Left lobe of liver (tissue), 2 donors: Measurements from ENCODE around the gene SIN3B. TPM values are rescaled to one million over a fixed set of nuclear protein-coding genes. Genes with fewer than 3 reads are reported as not detected.
A peak's percentile ranks its signal among the peaks of the same experiment; 100 is the strongest.

Experiments used
- ATAC-seq: fragments of 200-7000 bp; cut with Tn5 transposase; one replicate; pipeline ENCODE4 v1.9.1; 2020; ENCODE audit warnings: mild to moderate bottlenecking, moderate library complexity
- DNase-seq: peaks from one replicate; pipeline ENCODE4 v3.0.0-alpha.2; 2020; ENCODE audit warnings: low spot score
- total RNA-seq: library from RNA; stranded (reverse); gene quantifications from one replicate; pipeline ENCODE4 v1.2.1, GENCODE V29; 2021
- donor health status: DM: no; HTN: no; CAD: no; lungs with moderate emphysema.
- donor health status: DM: no; HTN: yes; CAD: no.

Gene SIN3B
- total RNA-seq, 1 donor from 2014 or later = 15.0 TPM

DNA sequence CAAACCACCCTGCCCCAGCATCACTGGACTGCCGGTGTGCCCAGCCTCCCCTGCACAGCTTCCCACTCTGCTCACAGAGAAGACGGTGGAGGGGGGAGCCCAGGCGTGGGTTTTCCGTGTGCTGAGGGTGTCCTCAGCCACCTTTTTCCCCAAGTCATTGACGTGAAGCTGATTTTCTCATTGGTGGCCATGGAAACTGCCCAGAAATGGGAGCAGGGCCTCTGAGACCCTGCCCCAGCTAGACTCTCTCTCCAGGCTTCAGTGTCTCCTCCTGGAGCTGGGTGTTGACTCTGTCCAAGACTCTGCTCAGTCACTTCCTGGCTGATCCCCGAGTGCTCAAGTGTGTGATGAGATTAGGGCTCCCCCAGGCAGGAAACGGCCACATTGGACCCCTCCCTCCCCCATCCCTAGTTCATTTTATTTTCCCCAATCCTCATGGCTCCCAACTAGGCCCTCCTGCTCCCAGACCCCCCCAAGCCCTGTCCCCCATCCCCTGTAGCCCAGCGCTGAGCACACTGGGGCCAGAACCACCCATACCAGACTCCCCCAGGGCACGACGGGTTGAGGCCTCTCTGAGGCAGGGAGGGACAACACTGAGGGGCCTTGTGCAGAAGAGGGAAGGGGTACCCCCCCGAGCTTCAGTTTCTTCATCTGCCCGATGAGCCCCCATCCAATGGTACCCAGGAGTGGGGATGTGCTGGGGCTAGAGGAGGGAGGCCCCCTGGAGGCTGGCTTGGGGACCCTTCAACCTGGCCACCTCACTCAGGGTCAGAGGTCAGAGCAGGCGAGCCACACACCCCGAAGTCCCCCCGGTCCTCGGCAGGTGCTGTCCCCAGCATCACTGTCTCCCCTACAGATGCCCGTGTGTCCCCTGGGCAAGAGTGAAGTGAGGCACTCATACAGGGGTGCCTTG lies 58.4 kb downstream of the SIN3B start:
- DNase-seq (no peak), ATAC-seq (peak; percentile 20)

- no peak for DNase-seq
- ATAC-seq = peak; percentile 40
Observed at GRCh38 chr19:16888629-16889365, 59.6 kb downstream of the SIN3B start, which contains the start of gene F2RL3. Gene F2RL3, plus strand, starts transcription at chr19:16888999. Its CDS starts 191 bp downstream, at chr19:16889190.

DNA sequence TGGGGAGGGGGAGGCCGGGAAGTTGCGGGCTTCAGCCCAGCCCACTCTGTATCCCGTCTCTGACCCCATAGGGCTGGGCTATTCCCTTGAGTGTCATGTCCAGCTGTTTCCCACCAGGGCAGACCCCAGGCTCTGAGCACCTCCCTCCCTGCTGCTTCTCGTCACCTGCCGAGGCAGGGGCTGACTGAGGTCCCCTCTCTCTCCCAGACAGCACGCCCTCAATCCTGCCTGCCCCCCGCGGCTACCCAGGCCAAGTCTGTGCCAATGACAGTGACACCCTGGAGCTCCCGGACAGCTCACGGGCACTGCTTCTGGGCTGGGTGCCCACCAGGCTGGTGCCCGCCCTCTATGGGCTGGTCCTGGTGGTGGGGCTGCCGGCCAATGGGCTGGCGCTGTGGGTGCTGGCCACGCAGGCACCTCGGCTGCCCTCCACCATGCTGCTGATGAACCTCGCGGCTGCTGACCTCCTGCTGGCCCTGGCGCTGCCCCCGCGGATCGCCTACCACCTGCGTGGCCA lies 60.2 kb downstream of the SIN3B start:
- no peak for ATAC-seq
- DNase-seq = no peak

DNA sequence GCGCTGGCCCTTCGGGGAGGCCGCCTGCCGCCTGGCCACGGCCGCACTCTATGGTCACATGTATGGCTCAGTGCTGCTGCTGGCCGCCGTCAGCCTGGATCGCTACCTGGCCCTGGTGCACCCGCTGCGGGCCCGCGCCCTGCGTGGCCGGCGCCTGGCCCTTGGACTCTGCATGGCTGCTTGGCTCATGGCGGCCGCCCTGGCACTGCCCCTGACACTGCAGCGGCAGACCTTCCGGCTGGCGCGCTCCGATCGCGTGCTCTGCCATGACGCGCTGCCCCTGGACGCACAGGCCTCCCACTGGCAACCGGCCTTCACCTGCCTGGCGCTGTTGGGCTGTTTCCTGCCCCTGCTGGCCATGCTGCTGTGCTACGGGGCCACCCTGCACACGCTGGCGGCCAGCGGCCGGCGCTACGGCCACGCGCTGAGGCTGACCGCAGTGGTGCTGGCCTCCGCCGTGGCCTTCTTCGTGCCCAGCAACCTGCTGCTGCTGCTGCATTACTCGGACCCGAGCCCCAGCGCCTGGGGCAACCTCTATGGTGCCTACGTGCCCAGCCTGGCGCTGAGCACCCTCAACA lies 60.8 kb downstream of the SIN3B start:
- ATAC-seq (no peak), DNase-seq (no peak)

DNA sequence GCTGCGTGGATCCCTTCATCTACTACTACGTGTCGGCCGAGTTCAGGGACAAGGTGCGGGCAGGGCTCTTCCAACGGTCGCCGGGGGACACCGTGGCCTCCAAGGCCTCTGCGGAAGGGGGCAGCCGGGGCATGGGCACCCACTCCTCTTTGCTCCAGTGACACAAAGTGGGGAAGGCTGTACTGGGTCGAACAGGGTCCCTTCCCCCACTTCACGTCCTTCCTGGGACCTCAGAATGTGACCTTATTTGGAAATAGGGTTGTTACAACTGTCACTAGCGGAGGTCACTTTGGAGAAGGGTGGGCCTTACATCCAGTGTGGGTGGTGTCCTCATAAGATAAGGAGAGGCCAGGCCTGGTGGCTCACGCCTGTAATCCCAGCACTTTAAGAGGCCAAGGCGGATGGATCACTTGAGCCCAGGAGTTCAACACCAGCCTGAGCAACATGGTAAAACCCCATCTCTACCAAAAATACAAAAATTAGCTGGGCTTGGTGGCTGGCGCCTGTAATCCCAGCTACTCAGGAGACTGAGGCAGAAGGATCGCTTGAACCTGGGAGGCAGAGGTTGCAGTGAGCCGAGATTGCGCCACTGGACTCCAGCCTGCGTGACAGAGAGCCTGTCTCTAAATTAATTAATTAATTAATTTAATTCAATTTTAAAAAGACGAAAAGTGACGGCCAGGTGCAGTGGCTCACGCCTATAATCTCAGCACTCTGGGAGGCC lies 61.4 kb downstream of the SIN3B start:
- no peak for ATAC-seq

DNA sequence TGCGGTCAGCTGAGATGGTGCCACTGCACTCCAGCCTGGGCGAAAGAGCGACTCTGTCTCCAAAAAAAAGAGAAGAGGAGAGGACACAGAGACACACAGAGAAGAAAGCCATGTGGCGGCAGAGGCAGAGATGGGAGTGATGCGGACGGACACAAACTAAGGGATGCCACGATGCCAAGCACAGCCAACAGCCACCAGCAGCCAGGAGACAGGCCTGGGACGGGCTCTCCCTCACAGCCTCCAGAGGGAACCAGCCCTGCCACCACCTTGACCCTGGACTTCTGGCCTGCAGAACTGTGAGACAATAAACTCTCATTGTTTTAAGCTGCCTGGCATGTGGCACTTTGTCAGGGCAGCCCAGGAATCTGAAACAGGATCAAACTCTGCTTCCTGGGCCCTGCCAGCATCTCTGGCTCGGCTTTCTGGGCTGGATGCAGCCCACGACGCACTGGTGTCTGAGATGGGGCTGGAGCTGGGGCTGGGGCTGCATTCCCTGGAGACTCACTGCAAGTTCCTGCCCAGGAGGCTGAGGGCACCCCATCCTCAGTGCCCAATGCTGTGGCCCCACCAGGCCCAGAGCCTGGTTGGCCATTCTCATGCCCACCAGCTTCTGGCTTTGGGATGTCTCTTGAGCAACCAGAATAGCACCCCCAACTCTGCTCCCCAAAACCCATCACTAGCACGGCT lies 62.6 kb downstream of the SIN3B start:
- ATAC-seq (no peak), DNase-seq (no peak)

More for the DNA sequence above, 61.4 kb downstream of the SIN3B start:
- no peak for DNase-seq

- no peak for DNase-seq
- no peak for ATAC-seq
Observed at GRCh38 chr19:16892436-16892835, 63.2 kb downstream of the SIN3B start.

- no peak for ATAC-seq
- no peak for DNase-seq
Observed at GRCh38 chr19:16892868-16893685, 63.9 kb downstream of the SIN3B start.

DNA sequence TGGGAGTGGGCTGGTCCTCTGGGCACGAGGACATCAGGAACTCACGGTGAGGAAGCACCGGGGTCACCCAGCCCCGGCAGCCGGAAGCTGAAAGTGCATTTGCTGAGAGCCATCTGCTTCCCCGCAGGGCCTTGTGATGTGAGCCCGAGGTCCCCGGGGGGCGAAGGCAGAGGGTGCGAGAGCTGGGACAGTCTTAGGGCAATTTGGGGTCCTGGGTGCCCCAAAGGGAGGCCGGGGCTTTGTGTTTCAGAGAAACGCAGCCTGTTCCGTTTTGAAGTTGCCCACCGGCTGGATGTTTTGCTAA lies 64.4 kb downstream of the SIN3B start:
- DNase-seq = no peak
- ATAC-seq = no peak

DNA sequence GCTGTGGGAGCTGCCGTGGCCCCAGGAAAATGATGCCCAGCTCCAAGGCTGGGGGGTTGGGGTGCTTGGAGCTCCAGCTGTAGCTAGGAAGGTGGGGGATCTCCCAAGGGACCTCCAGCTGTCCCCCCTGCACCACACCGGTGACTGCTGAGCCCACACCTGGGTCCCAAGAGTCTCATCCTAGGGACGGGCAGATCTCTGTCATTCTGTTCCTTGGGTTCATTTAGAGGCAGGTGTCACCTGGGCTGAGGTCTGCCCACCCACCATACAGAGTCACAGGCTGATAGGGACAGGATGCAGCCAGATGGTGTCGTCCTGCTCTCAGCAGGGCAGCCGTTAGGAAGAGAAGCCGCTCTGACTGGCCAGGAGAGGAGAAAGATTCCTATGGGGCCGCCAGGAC lies 64.9 kb downstream of the SIN3B start:
- DNase-seq (no peak), ATAC-seq (no peak)

DNA sequence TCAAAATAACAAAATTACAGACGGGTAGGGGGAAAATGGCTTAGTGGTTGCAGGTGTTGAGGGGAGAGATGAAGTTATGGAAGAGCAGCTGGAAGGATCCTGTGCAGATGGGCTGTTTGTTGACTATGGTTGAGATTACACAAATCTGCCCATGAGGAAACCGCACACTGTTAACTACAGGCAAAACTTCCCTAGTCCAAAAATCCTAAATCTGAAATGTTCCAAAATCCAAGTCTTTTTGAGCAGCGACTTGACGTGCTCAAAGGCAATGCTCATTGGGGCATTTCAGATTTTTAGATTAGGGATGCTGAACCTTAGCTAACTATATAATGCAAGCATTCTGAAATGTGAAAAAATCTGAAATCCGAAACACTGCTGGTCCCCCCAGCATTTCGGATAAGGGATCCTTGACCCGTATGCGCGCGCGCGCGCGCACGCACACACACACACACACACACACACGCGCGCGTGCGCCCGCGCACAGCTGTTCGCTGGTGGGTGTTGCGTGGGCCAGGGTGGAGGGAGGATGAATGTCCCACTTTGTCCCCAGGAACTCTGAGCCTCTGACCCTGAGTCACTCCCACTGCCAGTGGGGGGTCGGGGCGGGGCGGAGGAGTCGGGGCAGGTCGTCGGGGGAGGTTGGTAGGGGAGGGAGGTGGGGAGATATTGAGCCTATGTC lies 66.4 kb downstream of the SIN3B start:
- no peak for ATAC-seq
- no peak for DNase-seq

DNA sequence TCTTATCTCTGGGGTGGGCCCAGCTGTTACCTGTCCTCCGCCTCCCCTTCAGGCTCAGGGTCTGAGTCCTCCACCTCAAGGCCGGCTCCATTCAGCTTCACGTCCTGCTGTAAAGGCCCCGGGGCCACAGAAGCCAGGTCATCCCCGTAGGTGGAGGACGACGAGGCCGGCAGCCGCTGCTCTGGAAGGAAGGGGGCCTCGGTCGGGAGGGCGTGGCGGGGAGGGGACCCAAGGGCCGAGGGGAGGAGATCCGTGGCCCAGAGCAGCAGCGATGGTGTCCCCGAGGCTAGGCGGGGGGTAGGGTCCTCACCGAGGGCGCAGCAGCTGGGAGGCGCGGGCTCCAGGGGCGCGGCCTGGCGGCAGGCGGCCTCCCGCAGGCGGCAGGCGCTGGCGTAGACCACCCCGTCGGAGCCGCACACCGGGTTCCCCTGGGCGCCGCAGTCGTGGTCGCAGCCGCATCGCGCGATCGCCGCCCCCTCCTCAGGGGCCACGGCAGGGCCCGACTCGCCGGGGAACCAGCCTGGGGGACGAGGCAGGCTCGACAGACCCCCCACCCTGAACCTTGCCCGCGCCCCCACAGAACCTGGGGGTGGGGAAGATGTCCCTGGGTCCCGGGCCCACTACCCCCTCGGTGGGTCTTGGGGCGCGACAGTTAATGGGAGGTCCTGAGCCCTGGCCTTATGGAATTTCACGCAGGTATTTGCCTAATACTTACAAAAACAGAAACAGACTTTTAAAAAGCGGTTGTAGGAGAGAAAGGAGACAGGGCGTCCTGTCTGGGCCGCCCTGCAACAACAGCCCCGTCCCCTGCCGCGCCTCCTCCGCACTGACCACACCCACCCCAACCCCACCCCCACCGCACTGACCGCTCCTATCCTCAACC lies 67.2 kb downstream of the SIN3B start:
- ATAC-seq (no peak), DNase-seq (no peak)

- DNase-seq = peak; percentile 76
- ATAC-seq = peak; percentile 77
Observed at GRCh38 chr19:16897029-16897855, 68.0 kb downstream of the SIN3B start.

DNA sequence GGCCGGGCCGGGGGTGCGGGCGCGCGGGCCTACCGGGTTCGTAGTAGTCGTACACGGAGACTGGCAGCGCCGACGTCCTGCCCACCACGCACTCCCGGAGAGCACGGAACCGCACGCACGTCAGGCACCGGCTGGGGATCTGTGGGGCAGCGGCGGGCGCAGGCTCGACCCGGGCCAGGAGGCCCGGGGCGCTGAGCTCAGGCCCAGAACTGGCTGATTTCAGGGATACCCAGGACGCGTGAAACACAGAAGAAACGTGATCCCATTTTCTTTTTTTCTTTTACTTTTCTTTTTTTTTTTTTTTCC lies 68.6 kb downstream of the SIN3B start:
- ATAC-seq = no peak
- DNase-seq = no peak

- ATAC-seq (no peak), DNase-seq (no peak)
Observed at GRCh38 chr19:16898361-16899015, 69.3 kb downstream of the SIN3B start.

DNA sequence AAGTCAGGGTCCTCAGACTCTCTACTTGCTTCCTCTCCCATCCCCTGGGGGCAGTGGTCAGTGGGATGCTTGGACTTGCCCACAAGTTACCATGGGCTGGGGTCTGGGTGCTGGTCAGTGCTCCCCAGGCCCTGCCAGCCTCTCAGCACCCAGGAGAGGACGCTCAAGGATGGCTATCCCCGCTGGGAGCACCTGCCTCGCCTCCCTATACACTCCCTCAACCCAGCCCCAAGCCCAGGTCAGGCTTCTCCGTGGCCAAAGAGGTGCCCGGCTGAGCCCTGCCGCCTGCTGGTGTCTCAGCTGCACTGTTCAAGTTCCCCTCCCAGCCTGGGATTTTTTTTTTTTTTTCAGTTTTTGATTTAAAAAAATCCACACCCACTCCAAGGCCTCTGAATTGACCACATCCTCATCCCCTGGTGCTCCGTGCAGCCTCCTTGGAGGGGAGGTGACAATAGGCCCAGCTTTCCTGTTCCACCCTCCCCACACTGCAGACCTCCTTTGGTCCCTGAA lies 70.4 kb downstream of the SIN3B start:
- DNase-seq (no peak), ATAC-seq (peak; percentile 32)
